Hippocampal formation (tissue), 2 donors: ENCODE measurements around the gene PPP2R5D.

Experiments
- DNase-seq, 2 donors: peaks; one replicate each; lab custom pipeline; 2025; lab: John Stamatoyannopoulos, UW

The PPP2R5D gene

DNA sequence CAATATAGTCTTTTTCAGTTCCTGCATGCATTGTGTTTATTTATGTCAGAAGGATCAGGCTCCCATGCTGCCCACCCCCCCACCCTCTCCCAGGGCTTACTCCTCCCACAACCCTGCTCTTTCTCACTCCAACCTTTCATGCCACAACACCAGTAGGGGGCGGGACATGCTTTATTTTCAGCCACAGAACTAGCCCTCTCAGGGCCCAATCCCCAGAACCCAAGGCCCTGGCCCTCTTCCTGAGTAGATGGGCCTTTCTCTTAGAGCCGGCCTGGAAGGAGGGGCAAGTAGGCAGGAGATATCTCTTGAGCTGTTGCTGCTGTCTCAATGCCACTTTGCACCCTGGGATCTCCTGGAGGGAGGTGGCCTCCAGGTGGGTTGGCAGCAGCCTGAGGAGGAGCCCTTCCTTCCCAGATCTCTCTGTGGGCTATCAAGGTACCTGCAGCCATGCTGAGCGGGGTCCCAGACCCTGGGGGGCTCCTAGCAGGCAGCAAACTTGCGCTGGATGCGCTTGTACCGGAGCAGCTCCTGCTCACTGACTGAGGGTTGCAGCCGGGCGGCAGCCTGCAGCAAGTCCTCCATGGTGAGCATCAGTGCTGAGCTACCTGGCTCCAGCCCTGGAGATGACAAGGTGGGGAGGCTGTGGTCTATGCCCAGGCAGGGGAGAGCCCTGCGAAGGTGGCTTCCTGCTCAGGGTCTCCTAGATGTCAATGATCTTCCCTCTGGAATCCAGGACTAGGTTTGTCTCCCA lies 20.3 kb upstream of the PPP2R5D start:
- DNase-seq: no peak

DNA sequence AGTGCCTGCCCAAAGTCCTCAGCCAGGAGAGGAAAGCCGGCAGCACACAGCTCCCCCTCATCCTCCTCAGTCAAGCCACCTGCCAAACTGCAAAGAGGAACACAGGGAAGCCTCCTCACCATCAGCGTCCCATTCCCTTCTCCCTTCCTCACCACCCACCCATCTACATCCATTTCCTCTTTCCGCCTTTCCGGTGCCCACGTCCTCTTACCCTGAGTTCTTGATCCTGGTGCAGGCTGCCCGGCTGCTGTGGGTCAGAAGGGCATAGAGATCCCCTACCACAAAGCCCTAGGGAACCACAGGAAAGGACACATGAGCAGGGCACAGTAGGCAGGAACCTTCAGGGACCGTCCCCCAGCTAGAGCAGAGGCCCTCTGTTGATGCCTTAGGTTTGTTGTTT lies 17.8 kb upstream of the PPP2R5D start:
- DNase-seq: no peak

DNA sequence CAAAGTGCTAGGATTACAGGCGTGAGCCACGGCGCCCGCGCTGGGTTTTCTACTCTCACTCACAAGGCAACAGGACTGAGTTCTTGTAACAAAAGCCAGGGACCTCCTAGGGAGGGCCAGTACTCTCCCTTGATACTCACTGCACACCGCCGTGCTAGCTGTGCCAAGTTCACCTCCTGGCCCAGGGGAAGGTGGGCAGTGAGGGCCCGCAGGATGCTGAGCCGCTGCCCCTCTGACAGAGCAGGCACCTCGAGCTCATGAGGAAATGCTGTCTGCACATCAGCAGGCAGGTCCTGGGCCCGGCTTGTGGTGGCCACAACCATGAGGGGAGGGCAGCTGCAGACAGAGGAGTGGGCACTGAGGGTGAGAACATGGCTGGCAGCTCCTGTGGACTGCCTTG lies 17.1 kb upstream of the PPP2R5D start:
- no peak for DNase-seq

DNA sequence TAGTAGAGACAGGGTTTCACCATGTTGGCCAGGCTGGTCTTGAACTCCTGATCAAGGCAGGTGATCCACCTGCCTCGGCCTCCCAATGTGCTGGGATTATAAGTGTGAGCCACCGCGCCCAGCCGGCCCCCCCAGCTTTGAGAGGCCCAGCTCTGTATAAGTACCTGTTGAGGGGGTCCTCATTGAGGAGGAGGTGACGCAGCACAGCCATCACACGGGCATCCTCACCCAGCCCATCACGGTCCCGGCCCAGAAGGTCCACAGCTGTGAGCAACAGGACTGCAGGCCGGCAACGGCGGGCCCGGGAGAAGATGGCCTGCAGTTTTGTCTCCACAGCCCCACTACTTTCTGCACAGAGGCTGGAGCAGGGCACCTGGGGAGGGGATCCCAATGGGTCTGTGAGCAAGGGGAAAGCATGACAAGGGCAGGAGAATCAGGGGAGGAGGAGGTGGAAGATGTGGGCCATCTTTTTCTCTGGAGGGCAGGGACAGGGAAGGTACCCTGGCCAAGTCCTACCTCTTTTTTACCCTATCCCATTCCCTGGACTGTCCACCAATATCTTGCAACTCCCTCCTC lies 16.2 kb upstream of the PPP2R5D start:
- DNase-seq: no peak

DNA sequence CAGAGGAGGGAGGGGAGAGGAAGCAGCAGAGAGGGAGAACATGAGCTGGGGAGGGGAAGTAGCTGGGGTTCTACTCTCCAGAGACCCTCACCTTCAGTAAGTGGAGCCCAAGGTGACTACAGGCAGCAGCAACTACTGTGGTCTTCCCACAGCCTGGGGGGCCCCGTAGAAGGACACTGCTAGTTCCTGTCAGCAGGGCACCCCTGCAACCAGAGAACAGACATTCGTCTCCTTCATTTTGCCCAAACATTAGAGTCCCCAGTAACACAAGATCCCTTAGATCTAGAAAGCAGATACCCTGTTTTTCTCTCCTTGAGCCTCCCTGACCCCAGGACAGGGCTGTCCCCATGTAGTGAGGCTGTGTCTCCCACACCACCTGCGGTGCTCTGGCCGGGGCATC lies 15.6 kb upstream of the PPP2R5D start:
- no peak for DNase-seq

DNA sequence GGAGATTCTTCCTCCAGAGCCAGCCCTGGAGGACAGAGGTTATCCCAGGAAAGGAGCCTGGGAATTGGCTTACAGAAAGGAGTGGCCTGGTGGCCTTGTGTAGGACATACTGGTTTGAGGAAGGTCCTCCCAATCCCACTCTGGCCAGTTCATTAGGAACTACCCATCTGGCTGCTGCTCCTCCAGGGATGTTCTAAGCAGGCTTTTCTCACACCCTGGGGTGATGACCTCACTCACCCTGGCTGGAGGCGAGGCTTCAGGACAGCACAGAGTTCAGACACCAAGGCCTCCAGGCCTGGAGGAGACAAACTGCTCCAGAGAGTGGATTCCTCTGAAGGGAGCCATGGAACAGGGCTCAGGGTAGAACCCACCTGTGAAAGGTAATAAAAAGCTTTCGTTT lies 14.9 kb upstream of the PPP2R5D start:
- DNase-seq: no peak

DNA sequence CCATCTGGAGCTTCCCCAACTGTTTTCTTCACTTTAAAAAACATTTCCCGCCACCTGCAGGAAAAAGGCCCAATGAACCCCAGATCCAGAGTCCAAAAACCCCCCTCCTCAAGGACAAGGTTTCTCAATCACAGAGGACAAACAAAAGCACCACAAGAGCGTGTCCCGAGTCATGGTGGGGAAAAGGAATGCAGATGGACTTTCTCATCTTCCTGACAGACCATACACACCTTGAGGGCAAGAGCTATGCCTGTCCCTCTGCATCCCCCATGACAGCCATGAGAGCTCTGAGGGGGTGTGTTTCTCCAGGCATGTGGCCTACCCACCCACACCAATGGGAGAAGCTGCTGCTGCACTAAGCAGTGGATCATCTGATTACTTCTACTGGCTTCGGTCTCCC lies 14.4 kb upstream of the PPP2R5D start:
- DNase-seq: no peak

DNA sequence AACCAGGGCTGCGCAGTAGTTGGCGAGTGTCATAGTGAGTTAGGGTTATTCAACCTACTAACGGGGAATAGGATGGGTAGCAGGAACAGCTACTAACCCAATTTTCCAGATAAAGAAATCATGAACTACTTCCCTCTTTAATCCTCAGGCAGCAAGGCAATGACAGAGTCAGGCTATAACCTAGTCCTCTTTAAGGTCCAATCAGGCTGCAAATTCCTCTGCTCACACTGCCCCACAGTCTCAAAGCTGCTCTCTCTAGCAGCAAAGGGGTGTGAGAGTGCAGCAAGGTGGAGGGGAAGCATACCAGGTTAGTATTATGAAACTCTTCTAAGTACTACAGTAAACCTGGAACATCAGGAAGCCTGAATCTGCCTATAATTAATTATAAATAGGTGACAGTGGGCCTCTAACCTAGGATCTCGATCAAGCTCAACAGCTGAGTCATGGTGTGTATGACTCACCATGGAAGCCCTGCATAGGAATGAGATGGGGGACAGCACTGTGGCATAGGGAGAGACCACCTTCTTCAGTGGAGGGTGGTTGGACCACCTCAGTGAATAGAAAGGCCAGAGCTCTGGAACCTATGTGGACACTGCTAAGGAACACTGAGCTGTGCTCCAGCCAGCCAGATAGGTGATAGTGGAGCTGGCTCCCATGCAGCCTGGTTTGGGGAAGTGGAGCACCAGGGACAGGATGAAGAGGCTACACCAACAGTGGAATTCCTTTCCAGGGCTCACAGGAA lies 13.3 kb upstream of the PPP2R5D start:
- DNase-seq: no peak

DNA sequence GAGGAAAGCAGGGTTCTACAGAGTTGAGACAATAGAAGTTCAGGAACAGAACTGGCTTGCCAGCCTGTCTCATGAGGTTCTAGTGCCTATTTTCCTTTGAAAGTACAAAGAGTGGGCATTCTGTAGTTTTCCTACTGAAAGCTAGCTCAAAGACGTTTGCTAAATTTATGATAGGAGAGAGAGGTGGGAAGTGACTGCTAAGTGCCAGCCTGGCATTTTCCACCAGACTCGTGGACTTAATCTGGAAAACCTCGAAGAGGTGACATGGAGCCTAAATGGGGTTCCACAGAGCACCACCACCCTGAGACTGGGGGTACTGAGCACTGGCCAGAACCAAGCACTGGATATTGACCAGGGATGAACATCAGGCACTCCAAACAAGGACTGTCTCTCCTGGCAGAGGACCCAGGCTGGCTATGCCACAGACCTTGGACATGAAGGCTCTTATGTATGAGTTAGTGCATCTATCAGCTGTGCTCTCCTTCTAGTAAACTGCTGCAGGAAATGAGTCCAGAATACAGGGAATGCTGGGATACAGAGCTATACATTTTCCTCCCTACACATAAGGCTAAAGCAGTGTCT lies 12.5 kb upstream of the PPP2R5D start:
- peak in 1 of 2 donors; percentile 6 for DNase-seq

DNA sequence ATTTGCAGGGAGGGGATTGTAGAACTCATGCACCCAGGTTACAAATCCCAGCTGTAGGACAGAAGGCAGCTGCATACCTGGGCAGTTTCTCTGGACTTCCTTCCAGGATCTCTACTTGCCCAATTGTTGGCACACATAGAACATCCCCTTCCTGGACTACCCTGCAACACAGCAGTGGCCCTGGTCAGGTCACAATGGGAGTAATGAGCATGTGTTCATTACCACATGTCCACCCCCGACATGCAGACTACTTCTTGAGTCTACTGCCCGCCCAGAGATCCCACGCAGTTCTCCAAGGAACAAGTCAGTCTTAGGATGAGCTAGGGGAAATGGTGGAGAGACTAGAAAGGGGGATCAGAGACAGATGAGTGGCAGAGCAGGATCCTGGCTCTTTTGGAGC lies 10.4 kb upstream of the PPP2R5D start:
- DNase-seq: no peak

DNA sequence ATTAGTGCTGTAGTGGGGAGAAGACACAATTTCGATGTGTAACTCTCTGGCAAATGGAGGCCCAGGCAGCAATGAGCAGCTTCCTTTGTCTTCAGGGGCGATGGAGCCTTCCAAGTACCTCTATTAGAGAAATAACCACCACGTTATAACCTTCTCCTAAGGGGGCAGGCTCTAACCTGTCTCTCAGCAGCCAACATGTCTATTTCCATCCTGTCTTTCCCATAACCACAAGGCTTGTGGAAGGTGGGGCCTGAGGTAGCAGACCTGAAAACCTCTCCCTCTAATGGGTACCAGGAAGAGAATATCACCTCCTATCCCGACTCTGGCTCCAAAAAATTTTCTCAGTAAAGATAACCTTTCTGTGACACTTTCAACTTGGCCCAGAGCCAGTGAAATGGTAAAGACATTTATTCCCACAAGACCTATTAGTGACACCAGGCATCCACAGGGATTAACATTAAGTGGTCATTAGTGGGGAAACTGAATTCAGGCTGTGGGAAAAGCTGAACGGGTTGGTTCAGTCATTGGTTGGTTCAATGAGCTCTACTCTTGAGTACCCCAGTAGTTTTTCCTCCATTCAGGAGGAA lies 9.4 kb upstream of the PPP2R5D start:
- DNase-seq: no peak

DNA sequence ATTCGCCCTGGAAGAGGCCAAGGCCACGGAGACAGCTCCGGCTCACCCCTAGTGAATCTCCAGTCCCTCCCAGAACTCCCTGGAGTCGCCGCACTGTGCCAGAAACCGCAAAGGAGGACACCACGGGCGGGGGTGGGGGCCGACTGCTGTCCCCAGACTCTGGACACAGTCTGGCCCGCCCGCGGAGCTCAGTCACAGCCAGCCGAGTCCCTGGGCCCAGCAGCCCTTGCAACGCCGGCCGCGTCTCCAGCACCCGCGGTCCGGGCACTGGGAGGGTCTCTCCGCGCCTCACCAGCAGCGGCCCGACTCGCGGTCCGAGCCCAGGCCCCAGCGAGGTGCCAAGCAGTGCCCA lies 5.9 kb upstream of the PPP2R5D start:
- DNase-seq: no peak

DNA sequence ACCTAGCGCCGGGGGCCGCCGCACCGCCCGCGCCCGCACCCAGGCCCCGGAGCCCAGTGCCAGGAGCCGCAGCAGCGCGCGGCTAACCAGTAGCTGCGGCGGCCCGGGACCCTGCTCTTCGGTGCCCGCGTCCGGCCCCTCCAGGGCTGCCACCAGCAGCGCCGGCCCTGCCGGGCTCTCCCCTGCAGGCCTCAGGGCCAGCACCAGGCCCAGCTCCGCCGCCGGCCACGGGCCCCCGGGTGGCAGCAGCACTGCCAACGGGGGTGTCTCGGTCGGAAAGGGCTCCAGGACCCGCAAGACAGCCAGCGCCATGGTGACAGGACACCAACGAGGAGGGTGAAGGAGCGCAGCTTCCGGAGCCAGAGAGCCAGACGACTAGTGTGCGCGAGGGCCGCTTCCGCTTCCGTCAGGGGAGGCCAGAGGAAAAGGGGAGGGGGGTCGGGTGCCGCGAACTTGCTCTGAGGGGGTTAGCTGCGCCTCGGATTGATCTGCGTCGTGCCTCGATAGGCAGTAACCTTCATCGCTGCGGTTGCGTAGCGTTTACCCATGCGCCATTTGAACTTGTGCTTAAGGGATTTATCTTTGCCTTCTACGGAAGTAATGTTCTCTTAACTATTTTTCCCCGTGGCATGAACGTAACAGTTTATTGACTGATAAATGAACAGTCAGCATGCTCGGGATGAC lies 5.4 kb upstream of the PPP2R5D start, which contains the start of gene PEX6:
Gene PEX6, minus strand, starts transcription at position 343 of the 684 bp plus-strand sequence. Its CDS starts 31 bp downstream, at position 312.
- peak; percentile 73 to 81 for DNase-seq

DNA sequence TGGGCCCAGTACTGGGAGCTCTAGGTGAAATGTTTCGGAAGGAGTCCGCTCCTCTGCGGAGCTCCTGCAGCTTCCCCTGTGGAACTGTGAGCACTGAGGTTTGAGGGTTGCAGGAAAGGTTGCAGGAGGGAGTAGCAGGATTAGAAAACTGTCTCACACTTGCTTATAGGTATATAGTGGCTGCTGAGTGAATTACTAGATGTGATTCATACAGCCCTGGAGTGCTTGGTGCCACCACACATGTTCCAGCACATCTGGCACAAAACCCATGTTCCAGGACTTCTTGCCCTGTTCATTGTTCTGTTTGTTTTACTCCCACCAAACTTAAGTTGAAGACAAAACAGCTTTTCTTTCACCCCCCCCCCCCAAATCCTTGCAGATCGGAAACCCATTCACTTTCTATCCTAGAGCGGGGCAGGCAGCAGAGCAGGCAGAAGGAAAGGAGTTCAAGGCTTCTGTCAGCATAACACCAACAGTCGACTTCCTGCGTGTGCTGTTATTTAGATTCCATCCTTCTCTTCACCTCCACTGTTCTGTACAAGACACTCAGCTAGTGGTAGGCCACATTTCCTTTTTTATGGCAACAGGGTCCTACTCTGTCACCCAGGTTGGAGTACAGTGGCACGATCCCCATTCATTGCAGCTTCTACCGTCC lies 4.7 kb upstream of the PPP2R5D start:
- no peak for DNase-seq

DNA sequence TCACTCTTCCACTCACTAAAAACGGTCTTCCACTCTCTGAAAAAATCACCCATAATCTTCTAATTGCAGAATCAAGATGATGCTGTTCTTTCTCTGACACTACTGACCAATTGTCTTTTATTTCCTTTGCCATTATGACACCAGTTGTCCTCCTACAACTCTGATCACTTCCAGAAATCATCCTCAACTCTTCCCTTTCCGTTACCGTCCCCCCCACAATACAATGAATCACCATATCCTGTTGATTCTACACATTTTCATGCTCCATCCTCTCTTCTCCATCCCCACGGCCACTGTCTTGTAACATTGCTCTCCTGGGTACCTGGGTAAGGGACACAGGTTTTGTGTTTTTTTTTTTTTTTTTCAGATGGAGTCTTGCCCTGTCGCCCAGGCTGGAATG lies 2.5 kb upstream of the PPP2R5D start:
- no peak for DNase-seq

DNA sequence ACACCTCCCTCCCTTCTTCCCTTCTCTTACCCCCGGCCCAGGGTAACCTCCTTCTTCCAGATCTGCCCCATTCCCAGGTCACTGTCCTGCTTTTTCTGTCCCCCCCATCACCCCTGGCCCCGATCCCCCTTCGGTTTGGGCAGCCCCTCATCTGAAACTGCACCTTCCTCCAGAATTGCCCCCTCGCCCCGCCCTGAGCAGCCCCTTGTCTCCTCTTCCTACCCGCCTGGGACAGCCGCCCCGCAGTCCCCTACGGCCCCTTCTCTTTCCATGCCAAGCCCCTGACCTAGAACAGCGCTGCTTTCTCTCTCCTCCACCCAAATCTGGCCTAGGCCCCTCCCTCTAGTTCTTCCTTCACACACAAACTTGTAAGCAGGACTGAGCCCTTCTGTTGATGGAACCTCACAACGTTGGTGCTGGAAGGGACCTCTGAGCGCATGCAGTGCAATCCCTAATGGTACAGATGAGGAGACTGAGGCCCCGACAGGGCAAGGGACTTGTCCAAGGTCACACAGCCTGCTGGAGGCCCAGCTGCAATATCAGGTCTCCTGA lies 630 bp downstream of the PPP2R5D start:
- DNase-seq: no peak

DNA sequence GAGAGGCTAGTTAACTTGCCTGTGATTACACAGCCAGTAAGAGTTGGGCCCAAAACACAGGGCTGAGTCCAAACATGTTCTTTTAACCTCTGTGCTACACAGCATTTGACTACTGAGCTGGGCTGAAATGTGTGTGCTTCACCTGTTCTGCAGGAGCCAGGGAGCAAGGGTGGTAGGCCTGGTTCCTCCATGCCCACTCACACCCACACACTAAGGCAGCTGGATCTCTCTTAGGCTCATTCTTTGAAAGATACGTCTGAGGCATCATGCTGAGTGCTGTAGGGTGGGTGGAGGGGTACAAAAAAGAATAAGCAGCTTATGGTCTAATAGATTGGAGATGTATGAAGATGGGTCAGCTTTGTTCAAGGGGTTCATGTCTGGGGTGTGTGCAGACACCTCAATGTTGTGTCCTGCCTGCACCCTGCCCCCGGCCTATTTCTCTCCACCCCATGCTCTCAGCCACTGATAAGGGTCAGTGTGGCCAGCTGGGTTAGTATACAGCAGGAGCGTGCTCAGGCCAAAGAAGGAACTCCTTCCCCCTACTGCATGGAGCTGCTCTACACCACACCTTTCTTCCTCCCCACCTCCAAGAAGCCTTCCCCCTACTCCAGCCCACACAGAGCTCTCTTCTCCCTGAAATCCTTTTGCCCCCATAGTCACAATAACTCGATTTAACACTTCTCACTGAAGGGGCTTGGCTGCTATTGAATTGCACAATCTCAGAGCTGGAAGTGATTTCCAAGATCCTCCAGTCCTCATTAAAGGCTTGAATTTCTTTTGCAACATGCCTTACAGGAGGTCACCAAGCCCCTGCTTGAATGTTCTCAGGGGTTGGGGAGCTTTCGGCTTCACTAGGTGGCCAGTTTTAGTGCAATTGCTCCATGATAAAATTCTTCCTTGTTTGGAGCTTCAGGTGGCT lies 3.4 kb downstream of the PPP2R5D start:
- DNase-seq: no peak

DNA sequence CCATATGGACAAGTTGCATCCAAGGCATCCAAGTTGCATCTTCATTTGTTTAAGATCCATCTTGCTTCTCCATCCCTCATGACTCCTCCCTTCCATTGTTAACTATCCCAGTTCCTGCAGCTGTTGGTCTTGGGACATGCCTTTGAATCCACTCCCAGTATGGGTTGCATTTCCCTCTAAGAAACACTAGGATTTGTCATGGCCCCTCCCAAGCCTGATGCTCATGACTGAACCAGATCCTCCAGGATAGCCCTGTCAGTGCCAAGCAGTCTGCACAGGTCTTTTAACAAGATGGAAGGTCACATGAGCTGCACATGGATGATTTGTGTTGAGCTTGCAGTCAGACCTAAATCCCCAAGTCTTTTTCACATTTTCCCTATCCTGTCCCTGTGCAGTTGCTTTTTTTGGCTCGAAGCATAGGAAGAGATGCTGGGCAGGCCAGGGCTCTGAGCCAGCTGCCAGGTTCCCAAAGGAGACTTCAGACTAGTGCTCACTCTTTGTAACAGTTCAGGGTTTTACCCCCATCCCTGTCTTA lies 4.2 kb downstream of the PPP2R5D start:
- no peak for DNase-seq

DNA sequence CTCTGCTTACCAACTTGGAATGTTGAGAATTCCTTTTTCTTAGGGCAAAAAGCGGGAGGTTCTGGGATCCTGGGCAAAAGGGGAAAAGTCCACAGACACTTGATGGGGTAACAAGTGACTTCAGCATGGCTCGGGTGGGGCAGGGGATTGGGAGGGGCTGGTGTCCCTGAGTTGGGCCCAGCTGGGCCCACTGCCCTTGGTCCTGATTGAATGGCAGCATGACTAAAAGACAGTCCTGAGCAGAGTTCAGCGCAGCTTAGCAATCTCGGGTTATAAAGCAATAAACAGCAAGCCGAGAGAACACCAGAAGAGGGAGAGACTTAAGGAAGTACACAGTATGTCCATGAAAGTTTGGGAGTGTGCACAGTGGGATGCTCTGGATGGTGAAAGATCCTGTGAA lies 5.6 kb downstream of the PPP2R5D start:
- no peak for DNase-seq

DNA sequence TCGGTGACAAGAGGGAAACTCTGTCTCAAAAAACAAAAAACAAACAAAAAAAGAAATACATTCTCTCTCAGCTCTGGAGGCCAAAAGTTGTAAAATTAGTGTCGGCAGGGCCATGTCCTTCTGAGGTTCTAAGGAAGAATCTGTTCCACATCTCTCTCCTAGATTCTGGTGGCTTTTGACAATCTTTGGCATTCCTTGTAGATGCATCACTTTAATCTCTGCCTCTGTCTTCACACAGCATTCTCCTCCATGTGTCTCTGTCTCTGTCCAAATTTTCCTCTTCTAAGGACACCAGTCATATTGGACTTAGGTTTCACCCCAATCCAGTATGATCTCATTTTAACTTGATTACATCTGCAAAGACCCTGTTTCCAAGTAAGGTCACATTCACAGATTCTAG lies 9.1 kb downstream of the PPP2R5D start:
- DNase-seq: no peak
